ENCODE results near the gene TM9SF4.

Gene TM9SF4

DNA sequence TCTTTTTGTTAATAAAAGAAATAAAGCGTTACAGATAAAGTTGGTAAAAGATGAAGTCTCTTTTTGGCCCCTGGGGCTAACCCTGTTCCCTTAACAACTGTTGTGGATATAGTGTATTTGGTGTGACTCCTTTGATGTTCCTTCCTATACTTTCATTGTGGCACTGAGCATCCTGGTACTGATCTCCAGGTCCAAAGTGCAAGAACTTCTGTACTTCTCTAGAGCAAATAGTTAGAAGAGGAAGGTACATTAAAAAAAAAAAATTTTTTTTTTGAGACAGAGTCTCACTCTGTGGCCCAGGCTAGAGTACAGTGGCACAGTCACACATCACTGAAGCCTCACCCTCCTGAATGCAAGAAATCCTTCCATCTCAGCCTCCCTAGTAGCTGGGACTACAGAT, 104.4 kb downstream of the TM9SF4 start:
- DNase-seq, result no peak

DNA sequence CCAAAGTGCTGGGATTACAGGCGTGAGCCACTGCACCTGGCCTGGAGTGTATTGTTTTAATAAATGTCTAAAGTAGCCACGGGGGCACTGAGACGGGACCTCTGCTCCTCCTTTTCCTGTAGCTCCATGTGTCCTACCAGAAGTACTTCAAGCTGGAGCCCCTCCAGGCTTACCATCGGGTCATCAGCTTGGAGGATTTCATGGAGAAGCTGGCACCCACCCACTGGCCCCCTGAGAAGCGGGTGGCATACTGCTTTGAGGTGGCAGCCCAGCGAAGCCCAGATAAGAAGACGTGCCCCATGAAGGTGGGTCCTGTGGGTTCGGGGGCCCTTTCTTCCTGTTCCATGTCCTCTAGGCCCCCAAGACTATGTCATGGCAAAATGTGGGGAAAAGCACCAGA, 105.6 kb downstream of the TM9SF4 start:
- DNase-seq, result no peak

DNA sequence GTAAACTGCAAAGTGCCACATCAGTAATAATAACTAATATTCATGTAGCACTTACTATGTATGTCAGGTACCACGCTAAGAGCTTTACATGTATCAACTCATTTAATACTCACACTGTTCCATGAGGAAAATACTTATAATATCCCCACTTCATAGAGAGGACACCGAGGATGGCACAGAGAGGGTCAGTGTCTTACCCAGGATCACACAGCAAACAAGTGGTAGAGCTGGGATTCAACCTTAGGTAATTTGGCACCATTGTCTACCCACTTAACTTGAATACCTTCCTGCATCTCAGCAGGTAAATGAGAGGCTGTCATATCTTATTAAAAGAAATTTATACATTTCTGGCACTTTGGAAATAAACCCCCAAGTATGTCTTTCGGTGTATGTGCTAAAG, 106.2 kb downstream of the TM9SF4 start:
- DNase-seq, result no peak

GRCh38 chr20:32216179-32217142, 106.9 kb downstream of the TM9SF4 start:
- no peak for DNase-seq

Measured in activated CD4-positive, alpha-beta T cell treated with anti-CD3 and anti-CD28 coated beads, Interleukin-2, amount 50 U/mL, for 16 hours (primary cell).